DLD1 (cell line): ENCODE results near the gene TGOLN2.
"Not testable (repeated sequence)": the region's sequence is repeated elsewhere in the genome, so short reads cannot be mapped to it uniquely, and the experiment has no call there.

Experiments used
- in situ Hi-C: cut with HindIII; loops from 2 replicates; pipeline ENCODE4 v1.10.0; 2017; ENCODE audit warnings: low sequenced_read_pairs

TGOLN2 gene

DNA sequence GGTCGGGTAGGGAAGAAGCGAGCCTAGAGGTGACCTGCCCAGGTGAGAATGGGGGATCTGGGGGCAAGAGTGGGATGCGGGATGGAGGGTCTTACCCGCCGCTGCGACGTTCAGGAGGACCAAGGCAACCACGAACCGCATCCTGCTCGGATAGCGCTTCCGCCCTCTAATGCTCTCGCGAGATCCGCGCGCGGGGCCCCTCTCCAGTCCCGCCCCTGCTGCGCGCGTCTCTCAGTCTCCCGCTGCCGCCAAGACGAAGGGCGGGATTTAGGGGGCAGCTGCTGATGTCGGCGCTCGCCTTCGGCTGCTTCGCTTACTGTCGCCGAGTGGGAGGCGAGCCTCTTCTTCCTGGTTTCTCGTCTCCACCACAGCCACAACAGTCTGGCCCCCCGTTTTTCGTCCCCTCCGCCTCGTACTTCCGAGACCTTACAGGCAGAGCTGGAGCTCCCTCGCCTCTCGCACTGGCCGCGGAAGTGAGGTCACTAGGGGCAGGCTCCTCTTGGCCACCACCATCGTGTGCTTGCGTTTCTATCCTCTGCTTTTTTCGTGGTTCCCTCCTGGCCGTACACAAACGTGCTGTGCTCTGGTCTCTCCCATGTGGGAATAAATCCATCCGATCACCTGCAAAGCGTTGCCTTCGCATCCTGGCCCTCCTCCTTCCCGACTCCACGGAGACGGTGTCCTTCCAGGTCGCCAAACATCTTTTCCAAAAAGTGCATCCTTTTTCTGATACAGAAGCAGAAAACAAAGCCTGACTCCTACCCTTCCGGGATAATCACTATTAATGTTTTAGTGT lies at the start of gene TGOLN2:
Gene TGOLN2, minus strand, starts transcription at position 168 of the 796 bp plus-strand sequence. Its CDS starts 27 bp downstream, at position 141.
- in situ Hi-C loops: no loop called here

DNA sequence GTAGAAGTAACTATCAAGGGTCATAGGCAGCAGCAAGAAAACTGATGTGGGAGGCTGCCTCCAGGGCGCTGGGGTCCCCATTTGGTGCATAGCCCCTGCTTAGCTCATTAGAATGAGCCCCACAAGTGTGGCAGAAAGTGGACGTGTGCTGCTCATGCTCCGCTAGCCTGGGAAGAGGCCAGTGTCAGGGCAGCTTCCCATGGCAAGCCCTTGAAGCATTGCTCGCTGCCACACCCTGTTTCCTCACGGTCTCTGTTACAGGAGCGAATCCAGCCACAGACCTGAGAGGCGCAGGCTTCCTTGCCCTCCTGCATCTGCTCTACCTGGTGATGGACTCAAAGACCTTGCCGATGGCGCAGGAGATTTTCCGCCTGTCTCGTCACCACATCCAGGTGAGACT lies 49.3 kb upstream of the TGOLN2 start:
- in situ Hi-C loops: no loop called here

DNA sequence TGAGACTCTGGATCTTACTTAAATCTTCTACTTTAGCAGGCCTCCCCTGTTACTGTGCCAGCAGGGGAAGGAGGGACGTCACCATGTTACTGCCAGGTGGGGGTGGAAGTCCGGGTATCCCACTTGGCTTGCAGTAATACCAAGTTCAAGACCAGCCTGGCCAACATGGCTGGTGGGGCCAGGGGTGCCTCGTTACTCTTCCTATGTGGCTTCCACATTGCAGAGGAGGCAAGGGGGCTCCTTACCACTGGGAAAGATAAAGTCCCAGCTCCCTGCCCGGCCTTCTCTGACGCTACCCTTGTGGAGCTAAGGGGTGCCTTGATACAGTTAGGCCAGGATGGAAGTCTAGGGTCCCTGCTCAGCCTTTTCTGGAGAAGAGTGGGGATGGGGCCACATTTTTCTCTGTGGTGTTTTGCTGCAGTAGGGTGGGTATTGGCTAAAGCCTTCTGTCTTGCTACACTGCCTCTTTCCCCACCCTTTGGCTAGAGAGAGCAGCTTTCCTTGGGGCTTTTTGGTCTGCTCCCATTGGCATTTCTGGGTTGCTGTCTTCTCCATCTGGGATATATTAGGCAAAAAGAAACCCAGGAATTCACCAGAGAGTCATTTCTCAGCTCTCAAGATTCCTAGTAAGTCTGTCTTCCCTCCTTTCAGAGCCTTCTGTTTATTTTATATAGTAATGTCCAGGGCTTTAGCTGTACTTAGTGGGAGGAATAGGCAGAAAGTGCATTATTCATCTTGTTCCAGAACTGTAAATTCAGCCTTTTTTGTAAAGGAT lies 48.7 kb upstream of the TGOLN2 start:
- in situ Hi-C loops: no loop called here

DNA sequence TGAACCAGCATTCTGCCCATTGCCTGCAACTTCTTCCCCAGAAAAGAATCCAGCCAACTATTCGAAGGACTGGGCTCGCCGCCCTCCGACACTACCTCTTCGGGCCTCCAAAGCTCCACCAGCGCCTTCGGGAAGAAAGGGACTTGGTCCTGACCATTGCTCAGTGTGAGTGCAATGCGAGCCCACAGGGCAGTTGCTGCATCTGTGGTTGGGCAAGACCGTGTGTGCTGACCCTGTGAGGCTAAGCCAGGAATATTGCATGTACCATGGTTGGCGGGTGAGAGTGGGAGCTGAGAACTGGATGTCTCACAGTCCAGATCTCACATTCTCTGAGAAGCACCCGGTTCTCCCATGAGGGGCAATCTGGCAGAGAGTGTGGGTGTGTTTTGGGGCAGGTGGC lies 43.3 kb upstream of the TGOLN2 start:
- in situ Hi-C loops: no loop called here

DNA sequence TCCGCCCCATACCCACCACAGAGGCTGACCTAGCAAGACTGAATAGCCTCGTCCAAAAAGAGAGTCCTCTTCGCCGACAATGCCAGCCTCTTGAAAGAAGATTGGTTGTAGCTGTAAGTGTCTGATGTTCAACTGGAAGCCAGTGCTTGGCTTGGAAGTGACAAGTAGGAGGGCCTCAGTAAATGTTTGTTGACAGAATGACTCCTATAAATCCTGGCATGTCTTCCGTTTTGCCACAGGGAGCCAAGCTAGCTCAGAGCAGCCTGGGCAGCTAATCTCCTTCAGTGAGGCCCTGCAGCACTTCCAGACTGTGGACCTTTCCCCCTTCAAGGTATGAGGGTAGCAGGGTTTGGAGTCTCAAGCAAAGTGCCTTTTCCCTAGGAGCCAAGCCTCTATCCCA lies 41.7 kb upstream of the TGOLN2 start:
- in situ Hi-C loops: no loop called here

DNA sequence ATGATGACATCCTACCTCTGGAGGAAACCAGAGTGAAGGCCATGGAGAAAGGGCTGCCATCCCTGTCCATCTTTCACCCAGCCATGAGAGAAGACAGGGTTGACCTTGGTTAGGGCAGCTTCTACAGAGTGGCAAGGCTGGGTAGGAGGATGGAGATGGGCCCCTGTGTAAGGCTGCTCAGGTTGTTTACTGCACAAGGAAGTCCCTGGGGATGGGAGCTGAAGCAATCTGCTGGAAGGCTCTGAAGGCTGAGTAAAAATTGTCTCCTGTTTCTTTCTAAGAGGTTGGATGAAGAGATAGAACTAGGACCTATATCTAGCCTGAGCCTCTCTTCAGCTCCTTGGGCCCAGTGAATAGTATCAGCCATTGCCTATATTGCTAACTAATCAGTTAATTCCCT lies 41.1 kb upstream of the TGOLN2 start:
- in situ Hi-C loops: no loop called here

DNA sequence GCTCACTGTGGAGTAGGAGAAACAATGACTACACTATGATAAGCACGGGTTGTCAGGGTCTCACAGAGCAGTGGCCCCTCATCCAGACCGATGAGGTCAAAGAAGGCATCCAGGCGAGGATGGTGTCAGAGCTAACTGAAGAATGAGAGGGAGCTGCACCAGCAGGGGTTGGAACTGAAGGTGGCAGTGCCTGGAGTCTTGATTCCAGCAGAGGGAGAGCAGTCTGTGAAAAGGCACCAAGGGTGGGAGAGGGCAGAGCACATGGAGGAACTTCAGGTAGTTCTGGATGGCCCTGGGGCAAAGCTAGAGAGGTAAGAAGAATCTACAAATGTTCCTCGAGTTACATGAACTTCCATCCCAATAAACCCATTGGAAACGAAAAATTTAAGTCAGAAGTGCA lies 39.4 kb upstream of the TGOLN2 start:
- in situ Hi-C loops: no loop called here

DNA sequence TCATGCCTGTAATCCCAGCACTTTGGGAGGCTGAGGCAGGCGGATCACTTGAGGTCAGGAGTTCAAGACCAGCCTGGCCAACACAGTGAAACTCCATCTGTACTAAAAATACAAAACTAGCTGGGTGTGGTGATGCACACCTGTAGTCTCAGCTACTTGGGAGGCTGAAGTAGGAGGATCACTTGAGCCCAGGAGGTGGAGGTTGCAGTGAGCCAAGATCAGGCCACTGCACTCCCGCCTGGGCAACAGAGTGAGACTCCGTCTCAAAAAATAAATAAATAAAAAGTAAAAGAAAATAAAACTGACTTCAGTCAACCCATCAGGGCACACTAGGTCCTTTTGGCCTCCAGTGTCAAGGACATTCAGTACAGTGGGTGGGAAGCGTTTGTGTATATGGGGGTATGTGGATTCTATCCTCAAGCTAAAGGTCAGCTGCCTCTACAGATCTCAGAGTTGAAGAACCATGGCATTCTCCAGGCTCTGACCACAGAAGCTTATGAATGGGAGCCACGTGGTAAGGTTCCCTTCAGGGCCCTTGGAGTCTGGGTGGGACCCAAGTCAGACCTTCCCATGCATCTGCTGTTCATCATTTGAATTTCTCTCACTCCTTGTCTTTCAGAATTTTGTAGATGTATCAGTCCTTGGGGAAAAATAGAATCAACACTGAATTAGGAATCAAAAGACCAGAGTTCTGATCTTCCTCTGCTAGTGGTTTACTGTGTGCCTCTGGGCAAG lies 35.0 kb upstream of the TGOLN2 start:
- in situ Hi-C loops: not testable (repeated sequence)

DNA sequence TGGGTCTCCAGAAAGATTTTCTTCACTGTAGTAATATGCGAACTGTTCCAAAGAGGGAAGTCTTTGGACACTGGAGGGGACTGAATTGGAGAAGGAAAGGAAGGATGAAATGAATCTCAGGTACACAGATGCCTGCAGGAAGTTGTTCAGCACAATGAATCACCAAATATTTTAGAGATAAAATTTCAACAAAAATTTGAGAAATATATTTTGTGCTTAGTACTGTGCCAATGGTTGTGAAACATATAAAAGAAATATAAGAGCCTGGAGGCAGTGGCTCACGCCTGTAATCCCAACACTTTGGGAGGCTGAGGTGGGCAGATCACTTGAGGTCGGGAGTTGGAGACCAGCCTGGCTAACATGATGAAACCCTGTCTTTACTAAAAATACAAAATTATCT lies 29.9 kb upstream of the TGOLN2 start:
- in situ Hi-C loops: no loop called here

DNA sequence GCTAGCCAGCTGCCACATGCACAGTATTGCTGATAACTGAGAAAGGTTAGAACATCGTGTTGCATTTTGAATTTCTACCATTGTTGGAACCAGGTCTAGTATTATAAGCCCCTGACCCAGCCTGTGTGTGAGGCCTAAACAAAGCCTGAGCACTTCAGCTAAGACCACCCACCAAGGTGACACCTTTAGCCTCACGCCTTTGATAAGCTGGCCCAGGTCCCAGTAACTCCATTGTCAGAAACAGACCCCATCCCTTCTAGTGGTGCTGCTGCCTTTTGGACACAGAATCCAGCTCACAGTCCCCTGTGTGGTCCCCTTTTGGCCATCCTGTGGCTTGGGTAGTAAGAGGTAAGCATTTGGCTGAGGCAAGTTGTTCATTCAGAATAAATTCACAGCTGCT lies 28.4 kb upstream of the TGOLN2 start:
- in situ Hi-C loops: no loop called here

DNA sequence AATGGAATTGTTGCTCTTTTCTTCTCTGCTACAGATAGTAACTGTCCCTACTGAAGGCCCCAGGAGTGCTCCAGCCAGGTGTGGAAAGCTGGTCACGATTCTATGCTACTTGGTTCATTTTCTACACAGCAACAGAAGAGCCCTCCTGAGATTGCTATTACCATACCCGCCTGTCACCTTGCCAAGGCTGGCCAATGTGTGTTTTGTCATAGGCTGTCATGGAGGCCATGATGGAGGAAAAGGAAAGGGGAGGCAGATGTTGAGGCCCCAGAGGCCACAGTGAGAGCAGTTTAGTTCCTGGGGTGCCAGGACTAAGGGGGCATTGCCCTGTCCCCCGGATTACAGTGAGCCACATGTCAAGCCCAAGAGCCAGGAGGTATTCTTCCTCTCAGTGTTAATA lies 27.7 kb upstream of the TGOLN2 start:
- in situ Hi-C loops: no loop called here

DNA sequence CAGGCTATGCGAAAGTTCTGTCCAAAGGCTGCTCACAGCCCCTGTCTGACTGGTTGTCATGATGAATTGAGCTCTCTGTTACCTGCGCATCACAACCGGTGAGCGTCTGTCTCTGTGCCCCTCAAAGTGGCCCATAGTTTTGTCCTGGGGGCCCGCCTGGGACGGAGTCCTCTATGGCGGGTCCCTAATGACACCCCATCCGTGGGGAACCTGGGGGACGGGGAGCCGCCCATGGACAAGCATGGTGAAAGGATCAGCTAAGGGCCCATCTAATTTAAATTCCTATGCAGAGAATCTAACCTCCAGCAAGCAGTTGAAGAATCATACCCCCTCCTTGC lies 27.3 kb upstream of the TGOLN2 start:
- in situ Hi-C loops: no loop called here

DNA sequence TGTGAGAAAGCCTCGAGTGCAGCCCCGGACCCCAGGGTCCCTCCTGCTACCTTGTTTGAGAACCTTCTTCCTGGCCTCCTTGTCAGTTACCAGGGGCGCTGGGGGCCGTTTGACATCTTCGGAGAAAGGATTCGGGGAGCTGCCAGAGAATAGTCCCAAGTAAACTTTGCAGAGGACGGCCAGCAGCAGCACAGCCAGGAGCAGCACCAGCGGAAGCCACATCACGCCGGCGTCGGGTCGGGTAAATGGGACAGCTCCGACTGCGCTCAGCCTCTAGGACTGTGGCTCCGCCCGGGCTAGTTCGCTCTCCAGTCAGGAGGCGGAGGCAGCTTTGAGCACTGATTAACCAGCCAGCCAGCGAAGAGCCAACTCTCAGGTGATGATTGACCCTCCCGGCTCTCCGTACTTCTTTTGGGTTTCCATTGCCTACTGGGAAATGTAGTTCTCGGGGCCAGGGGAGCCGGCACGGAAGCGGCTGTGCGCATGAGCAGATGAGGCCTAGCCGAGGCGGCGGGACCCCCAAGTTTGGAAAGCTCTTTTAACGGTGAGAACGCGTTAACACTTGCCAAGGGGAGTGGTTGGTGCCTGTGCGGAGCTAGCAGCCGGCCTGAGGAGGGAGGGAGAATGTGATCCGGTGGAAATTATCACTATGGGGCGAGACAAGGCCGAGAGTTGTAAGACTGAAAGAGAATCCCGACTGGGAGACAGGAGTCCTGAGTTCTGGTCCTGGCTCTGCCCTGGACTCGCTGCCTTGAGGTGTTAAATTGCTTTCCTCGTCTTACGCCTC lies 26.7 kb upstream of the TGOLN2 start, which contains the start of the genes ELMOD3 and RETSAT:
Gene ELMOD3, plus strand, starts transcription at position 484 of the 787 bp plus-strand sequence. CDS start 2,430 bp downstream, outside the sequence.
Gene RETSAT, minus strand, starts transcription at position 243 of the 787 bp plus-strand sequence. Its CDS starts 21 bp downstream, at position 222.
- in situ Hi-C loops: no loop called here

DNA sequence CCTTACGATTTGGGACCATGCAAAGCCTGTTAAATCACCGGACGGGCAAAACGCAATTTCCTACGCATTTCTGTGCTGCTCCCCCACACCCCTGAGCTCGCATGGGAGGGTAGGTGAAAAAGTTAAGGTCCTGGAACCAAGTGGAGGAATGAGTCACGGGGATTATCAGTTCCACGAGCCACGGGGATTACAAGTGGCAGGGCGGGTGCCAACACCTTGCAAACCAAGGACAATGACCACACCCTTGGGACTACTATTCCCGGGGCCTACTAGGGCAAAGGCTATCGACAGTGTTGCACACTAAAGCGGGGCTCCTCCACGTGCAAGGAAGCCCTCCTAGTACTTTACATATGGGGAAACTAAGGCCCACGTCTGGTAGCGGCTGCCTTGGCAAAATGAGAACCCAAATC lies 26.1 kb upstream of the TGOLN2 start:
- in situ Hi-C loops: no loop called here

DNA sequence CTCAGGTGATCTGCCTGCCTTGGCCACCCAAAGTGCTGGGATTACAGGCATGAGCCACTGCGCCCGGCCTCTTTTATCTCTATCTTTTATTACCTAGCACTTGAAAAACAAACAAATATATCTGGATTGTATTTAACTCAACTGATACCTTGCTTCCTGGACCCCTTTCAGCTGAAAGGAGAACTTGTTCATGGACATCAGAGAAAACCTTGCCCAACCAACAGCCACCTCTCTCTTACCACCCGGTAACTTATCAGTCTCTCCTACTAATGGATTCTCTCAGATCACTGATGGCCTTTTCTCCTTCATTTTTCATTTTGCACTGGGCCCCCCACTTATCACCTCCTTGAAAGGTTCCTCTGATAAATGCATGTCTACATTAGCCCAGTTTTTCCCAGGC lies 19.8 kb upstream of the TGOLN2 start:
- in situ Hi-C loops: no loop called here

DNA sequence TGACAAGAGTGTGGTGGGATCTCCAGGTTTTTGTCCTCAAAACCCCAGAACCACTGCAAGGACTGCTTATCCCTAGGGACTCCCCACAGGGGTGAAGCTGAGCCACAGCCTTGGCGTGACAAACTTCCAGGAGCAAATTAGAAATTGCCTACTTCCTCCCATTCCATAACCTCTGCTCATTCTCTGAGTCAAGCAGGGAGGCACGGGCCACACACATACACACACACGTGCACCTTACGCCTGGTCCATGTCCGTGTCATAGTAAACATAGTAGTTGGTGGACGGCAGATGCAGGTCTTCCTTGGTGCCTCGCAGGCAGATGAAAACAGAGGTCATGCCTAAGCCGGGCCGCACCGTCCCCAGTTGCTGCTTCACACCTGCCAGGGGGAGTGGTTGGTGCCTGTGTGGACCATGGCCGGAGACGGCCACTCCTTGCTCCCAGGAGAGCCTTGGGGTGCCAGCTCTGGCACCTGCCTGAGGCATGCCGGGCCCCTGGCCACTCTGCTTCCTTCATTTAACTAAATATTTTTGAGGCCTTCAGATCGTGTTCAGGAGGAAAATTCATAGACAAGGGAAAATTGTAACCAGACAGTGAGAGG lies 16.7 kb upstream of the TGOLN2 start:
- in situ Hi-C loops: no loop called here

DNA sequence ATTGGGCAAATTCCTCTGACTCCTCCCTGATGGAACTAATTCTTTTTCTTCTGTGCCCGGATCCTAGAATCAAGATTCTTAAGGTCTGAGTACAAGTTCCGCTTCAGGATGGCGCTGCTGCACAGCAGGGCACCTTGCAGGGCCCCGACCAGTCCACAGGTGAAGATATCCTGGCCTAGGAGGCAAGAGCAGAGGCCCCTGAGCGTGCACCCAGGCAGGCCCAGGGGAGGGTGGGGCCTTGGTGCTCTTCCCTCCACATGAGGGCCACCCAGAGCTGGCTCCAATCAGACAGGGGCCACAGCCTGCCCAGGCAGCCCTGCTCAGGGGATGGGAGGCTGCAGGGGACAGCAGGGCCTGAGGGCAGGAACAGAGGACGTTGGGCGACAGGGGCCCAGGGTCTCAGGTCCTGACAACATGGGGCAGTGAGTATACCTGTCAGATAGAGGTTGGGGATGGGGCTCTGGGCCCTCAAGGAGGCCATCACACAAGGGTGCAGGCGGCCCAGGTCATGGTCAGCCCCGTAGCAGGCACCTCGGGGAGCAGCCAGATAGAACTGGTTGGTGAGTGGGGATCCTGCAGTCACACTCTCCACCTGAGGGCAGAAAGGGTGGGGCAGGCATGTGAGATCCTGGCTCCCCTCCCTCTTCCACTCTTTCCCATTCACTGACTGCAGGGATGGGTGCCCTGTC lies 15.6 kb upstream of the TGOLN2 start:
- in situ Hi-C loops: not testable (repeated sequence)

DNA sequence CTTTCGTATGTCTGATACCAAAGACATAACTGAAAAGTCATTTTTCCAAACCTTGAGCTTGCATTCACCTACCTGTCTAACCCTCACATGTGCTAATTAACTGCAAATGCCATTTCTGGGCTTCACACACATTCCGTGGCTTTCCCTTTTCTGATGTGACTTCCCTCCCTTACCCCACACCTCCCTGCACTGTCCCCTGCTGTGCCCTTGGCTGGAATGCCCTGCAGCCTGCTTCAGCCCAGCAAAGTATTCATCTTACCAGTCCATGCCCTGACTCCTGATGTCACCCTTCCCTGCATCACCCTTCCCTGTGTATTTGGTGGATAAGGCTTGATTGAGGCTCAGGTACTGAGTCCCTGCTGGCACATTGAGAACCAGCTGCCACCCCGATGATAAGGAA lies 14.4 kb upstream of the TGOLN2 start:
- in situ Hi-C loops: no loop called here

DNA sequence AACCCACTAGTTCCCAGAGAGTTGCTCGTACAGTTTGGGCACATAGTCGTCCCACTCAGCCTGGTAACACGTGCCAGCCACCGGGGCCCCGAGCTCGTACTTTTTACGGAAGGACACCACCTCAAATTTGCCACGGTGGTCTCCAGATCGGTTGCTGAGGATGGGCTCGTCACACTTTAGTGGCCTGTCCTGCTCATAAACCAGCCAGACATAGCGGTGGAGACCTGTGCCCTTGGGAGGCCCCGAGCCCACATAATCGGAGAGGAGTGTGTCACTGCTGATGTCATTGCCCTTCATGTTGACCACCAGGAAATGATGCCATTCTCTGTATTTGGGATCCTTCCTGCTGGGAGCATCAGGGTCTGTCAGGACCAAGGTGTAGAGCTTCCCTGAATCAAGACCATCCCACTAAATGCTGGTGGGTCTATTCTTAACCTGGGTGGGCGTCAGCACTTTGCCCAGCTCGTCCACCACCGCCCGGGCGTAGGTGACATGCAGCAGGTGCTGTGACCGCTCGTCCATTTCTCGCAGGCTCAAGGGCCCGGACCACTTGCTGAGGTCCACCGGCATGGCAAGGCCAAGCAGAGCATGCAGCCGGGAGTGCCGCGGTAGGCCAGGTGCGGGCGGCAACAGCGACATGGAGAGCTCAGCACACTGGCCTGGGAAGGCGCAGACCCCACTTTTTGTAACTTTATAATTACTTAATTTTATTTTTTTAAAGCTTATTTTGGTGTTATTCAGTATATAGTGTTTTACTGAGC lies 13.7 kb upstream of the TGOLN2 start:
- in situ Hi-C loops: no loop called here
